NCI-H2227 (cell line): ENCODE data around the gene CNTF.
A peak's percentile ranks its signal among the peaks of the same experiment; 100 is the strongest.

ENCODE experiments used
- DNase-seq: peaks from one replicate; lab custom pipeline; 2025; ENCODE audit not compliant: unreplicated experiment; lab: John Stamatoyannopoulos, UW

The CNTF gene

GRCh38 chr11:58641803-58642581, 19.5 kb downstream of the CNTF start:
- no peak for DNase-seq

DNA sequence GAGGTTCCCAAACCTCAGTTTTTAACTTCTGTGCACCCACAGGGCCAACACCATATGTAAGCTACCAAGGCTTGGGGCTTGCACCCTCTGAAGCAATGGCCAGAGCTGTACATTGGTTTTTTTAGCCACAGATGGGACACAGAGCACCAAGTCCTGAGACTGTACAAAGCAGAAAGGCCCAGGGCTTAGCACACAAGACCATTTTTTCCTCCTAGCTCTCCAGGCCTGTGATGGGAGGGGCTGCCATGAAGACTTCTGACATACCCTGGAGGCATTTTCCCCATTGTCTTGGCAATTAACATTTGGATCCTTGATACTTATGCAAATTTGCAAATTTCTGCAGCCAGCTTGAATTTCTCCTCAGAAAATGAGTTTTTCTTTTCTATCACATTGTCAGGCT, 23.4 kb downstream of the CNTF start:
- no peak for DNase-seq

DNA sequence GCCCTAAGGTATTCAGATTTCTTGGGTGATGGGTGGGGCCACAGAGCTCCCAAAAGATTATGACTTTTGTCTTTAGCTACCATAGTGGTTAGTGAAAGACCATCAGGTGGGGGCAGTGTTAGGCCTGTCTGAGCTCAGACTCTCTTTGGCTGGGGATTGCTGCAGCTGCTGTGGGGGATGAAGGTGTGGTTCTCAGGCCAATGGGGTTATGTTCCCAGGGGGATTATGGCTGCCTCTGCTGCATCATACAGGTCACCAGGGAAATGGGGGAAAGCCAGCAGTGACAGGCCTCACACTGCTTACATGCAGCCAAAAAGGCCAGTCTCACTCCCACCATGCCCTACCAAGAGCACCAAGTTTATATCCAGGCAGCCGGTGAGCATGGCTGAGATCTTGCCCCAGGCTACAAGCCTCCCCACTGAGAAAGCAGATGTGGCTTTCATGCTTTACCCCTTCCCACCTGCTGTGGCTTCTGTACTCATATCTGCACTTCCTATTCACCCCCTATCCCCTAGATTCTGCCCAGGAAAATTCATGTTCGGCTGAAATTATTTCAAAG, 24.8 kb downstream of the CNTF start:
- DNase-seq, result no peak

GRCh38 chr11:58647866-58648265, 25.4 kb downstream of the CNTF start:
- no peak for DNase-seq

DNA sequence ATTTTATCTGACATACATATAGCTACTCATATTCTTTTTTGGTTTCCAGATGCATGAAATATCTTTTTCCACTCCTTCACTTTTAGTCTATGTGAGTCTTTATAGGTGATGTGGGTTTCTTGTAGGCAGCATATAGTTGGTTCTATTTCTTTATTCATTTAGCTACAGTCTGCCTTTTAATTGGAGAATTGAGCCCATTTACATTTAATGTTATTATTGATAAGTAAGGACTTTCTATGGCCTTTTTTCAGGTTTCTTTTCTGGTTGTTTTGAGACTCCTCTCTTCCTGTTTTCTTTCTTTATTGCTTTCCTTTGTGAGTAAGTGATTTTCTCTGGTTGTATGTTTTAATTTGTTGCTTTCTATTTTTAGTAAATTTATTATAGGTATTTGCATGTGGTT, 27.2 kb downstream of the CNTF start:
- DNase-seq, result no peak

- no peak for DNase-seq
Measured at GRCh38 chr11:58650496-58650895, 28.0 kb downstream of the CNTF start.

DNA sequence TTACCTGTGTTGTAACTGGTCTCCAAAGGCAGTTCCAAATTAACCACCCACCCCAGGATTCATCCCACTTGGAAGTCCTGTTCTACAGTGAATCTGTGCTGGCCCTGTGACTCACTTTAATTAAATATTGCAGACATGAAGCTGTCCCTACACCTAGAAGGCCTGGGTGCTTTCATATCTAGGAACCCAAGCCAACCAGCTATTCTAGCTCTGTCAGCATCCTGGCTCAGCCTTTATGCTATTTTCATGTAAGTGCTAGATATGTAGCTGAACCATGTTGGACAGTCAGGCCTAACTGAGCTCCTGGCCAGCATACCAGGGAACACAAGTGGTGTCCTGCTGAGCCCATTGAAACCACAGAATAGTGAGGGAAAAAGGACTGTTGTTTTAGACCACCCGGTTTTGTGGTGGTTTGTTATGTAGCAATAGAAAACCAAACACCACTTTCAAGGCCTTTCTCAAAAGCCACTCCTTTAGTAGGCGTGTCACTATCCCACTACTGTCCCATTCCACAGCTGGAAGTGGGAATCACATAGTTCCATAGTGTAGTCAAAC, 30.3 kb downstream of the CNTF start:
- no peak for DNase-seq

GRCh38 chr11:58654079-58654907, 31.8 kb downstream of the CNTF start:
- DNase-seq, result peak; percentile 79

- no peak for DNase-seq
Measured at GRCh38 chr11:58654908-58655296, 32.4 kb downstream of the CNTF start.

- DNase-seq, result no peak
Measured at GRCh38 chr11:58656348-58656747, 33.9 kb downstream of the CNTF start.

- no peak for DNase-seq
Measured at GRCh38 chr11:58658623-58659022, 36.2 kb downstream of the CNTF start.

DNA sequence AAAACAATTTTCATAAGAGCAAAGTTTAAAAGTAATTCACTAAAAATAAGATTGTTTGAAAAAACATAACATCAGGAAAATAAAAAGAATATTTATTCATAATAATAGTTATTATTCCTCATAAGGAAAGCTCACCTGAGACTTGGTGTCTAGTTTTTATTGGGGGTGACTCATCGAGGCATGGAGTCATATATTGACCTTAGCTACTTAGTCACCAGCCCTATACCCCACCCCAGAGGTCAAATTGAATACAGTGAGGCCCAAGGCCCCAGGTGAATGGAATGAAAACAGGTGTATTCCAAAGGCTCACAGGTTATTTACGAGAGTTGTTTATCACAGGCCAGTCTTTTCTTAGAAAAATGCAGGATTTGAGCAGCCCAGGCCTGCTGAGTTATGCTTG, 36.9 kb downstream of the CNTF start:
- no peak for DNase-seq

- no peak for DNase-seq
Measured at GRCh38 chr11:58659910-58660570, 37.6 kb downstream of the CNTF start.

DNA sequence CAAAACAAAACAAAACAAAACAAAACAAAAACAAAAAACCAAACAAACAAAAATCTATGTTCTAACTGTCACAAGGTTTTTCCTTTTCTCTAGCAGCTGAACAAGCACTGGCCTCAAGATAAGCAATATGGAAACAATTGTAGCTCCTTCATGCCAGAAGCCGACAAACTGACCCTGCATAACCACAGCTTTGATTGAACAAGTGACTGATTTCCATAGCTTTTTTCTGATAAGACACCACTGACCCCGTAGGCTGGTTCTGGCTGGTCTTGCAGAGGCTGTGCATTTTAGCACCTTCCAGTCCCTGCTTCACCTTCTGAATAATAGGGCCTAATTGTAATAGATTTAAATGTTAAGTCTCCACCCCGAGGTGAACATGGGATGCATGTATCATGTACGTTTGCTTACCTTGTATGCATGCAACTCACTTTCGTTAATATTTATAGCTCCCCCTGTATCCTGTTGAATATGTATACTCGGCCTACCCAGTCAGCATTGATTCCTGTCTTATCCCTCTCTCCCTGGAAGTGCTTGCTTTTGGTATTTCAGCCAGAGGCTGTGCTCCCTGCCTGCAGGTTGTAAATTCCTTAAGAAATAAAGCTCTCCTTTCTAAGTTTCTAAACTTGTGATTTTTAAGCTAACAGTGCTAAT, 49.6 kb downstream of the CNTF start:
- DNase-seq, result no peak

DNA sequence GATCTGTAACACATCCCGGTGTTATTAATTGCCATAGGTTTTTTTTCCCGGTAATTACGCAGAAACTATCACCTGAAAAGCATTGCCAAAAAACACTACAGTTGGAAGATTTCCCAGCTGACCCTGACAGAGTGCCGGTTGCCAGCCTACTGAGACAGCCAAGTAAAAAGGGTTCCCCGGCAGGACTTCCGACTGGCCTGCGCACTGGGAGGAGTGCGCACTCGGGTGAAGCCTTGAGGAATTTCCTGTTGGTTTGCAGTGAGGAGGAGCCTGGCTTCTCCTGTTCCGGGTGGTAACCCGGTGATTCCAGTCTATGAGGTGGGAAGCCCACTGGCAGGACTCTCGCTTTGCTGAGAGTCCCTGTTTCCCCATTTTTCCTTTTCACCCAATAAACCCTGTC, 52.1 kb downstream of the CNTF start:
- DNase-seq, result peak; percentile 4
